SK-N-SH (cell line): ENCODE measurements around the gene BEST1. TPM values are rescaled to one million over a fixed set of nuclear protein-coding genes. Genes with fewer than 3 reads are reported as not detected.
A peak's percentile ranks its signal among the peaks of the same experiment; 100 is the strongest.

Experiments
- CTCF ChIA-PET: fragments of 300-600, 350-600 bp; formaldehyde crosslinking; extraction: SDS; loops from one replicate; lab custom pipeline; 2021; lab: Yijun Ruan, JAX
- POLR2A ChIA-PET: fragments of 350-600 bp; sonication (Branson Sonifier 250); formaldehyde crosslinking; extraction: SDS; loops from one replicate; lab custom pipeline; 2020; ENCODE audit warnings: antibody characterized with exemption, inconsistent platforms; lab: Yijun Ruan, JAX
- DNase-seq: peaks from one replicate; pipeline ENCODE4 v3.0.0; 2012
- H2AFZ ChIP-seq: fragments of 200-600 bp; sonication (generic); 2 replicates; pipeline ENCODE4 v1.8.1; 2016; ENCODE audit warnings: antibody characterized with exemption, mild to moderate bottlenecking, low read depth
- H3F3A ChIP-seq: fragments of 200-600 bp; sonication (generic); replicated peaks from 2 replicates; pipeline ENCODE3; 2016; ENCODE audit warnings: antibody characterized with exemption, mild to moderate bottlenecking; ENCODE audit not compliant: insufficient read depth
- H3K27ac ChIP-seq, 2 experiments: fragments of 200-500 bp in 1 of 2; fragments of 200-600 bp in 1 of 2; sonication (Bioruptor generic) in 1 of 2; sonication (generic), shearing (Covaris generic) in 1 of 2; 2 replicates each; pipeline versions ENCODE4 v1.5.1 to v1.6.1; 2014 to 2016; ENCODE audit warnings: low read depth in 2 of 2, inconsistent platforms in 1 of 2, low read length in 1 of 2, mild to moderate bottlenecking in 1 of 2, mixed read lengths in 1 of 2
- H3K27me3 ChIP-seq: fragments of 200-600 bp; sonication (generic), shearing (Covaris generic); 2 replicates; pipeline ENCODE4 v1.6.1; 2016; ENCODE audit warnings: mixed run types; ENCODE audit not compliant: insufficient read depth
- H3K36me3 ChIP-seq, 2 experiments: fragments of 200-500 bp in 1 of 2; fragments of 200-600 bp in 1 of 2; sonication (Bioruptor generic) in 1 of 2; sonication (generic) in 1 of 2; replicated peaks in 1 of 2; 2 replicates each; pipeline versions ENCODE3 to v1.5.1; 2014 to 2016; ENCODE audit warnings: low read length in 1 of 2, mild to moderate bottlenecking in 1 of 2; ENCODE audit not compliant: insufficient read depth in 2 of 2, control insufficient read depth in 1 of 2
- H3K4me1 ChIP-seq, 2 experiments: fragments of 200-500 bp in 1 of 2; fragments of 200-600 bp in 1 of 2; sonication (Bioruptor generic) in 1 of 2; sonication (generic), shearing (Covaris generic) in 1 of 2; 2 replicates each; pipeline versions ENCODE4 v1.5.1 to v1.6.1; 2014 to 2016; ENCODE audit warnings: low read depth in 1 of 2, low read length in 1 of 2, mixed run types in 1 of 2; ENCODE audit not compliant: insufficient read depth in 2 of 2, control insufficient read depth in 1 of 2
- H3K4me2 ChIP-seq: fragments of 200-600 bp; sonication (generic), shearing (Covaris generic); 2 replicates; pipeline ENCODE4 v1.6.1; 2017; ENCODE audit warnings: mixed run types
- H3K4me3 ChIP-seq, 2 experiments: fragments of 200-500 bp in 1 of 2; fragments of 200-600 bp in 1 of 2; sonication (Bioruptor generic) in 1 of 2; sonication (generic), shearing (Covaris generic) in 1 of 2; 2 replicates each; pipeline versions ENCODE4 v1.5.1 to v1.8.1; 2014 to 2016; ENCODE audit warnings: low read depth in 2 of 2, inconsistent platforms in 1 of 2, low read length in 1 of 2, mild to moderate bottlenecking in 1 of 2, mixed read lengths in 1 of 2, moderate library complexity in 1 of 2
- H3K79me2 ChIP-seq: fragments of 200-600 bp; sonication (generic); 2 replicates; pipeline ENCODE4 v1.8.1; 2017; ENCODE audit warnings: mild to moderate bottlenecking; ENCODE audit not compliant: insufficient read depth
- H3K9ac ChIP-seq: fragments of 200-600 bp; sonication (generic); 2 replicates; pipeline ENCODE4 v1.6.1; 2017; ENCODE audit warnings: mixed run types
- H3K9me2 ChIP-seq: fragments of 200-600 bp; sonication (generic); 2 replicates; pipeline ENCODE4 v1.6.1; 2017; ENCODE audit warnings: mixed run types
- H3K9me3 ChIP-seq: fragments of 200-600 bp; sonication (generic); 2 replicates; pipeline ENCODE4 v1.6.1; 2017; ENCODE audit warnings: mixed run types, mild to moderate bottlenecking, moderate library complexity
- H4K20me1 ChIP-seq: fragments of 200-600 bp; sonication (generic); 2 replicates; pipeline ENCODE4 v1.6.1; 2017; ENCODE audit warnings: mild to moderate bottlenecking, mixed run types; ENCODE audit not compliant: insufficient read depth
- CHD2 ChIP-seq: fragments of 150-350 bp; IDR thresholded peaks from 2 replicates; pipeline ENCODE4 v1.6.1; 2018; ENCODE audit warnings: low read length; ENCODE audit not compliant: partially characterized antibody
- EP300 ChIP-seq, 2 experiments: IDR thresholded peaks; 2 replicates each; pipeline versions ENCODE4 v1.4.0 to v1.6.1; 2012; ENCODE audit warnings: borderline replicate concordance in 1 of 2, low read depth in 1 of 2, low read length in 1 of 2
- FOSL2 ChIP-seq: IDR thresholded peaks from 2 replicates; pipeline ENCODE4 v1.4.0; 2012; ENCODE audit warnings: low read depth, mild to moderate bottlenecking, moderate library complexity, borderline replicate concordance
- FOXJ3 ChIP-seq: sonication (generic); formaldehyde crosslinking; IDR thresholded peaks from 2 replicates; pipeline ENCODE4 v1.5.1; 2020; ENCODE audit warnings: mild to moderate bottlenecking, missing genetic modification reagents
- FOXM1 ChIP-seq: IDR thresholded peaks from 2 replicates; pipeline ENCODE4 v1.4.0; 2012; ENCODE audit warnings: low read depth, mild to moderate bottlenecking
- GATA2 ChIP-seq: sonication (generic); formaldehyde crosslinking; IDR thresholded peaks from 2 replicates; pipeline ENCODE4 v1.5.0; 2020; ENCODE audit warnings: mild to moderate bottlenecking, missing genetic modification reagents
- MXI1 ChIP-seq: IDR thresholded peaks from 2 replicates; pipeline ENCODE4 v1.6.1; 2012; ENCODE audit warnings: mild to moderate bottlenecking, low read depth, low read length, improper control_type of control experiment
- NFIC ChIP-seq: IDR thresholded peaks from 2 replicates; pipeline ENCODE4 v1.4.0; 2012; ENCODE audit warnings: borderline replicate concordance
- RAD21 ChIP-seq: IDR thresholded peaks from 2 replicates; pipeline ENCODE4 v1.6.1; 2012; ENCODE audit warnings: mild to moderate bottlenecking, low read length
- RCOR1 ChIP-seq: fragments of 150-350 bp; IDR thresholded peaks from 2 replicates; pipeline ENCODE4 v1.6.1; 2017; ENCODE audit warnings: antibody characterized with exemption, low read length
- RFX5 ChIP-seq: IDR thresholded peaks from 2 replicates; pipeline ENCODE4 v1.6.1; 2012; ENCODE audit warnings: mild to moderate bottlenecking, improper control_type of control experiment, low read length
- TEAD4 ChIP-seq: IDR thresholded peaks from 2 replicates; pipeline ENCODE4 v1.4.0; 2012; ENCODE audit warnings: mild to moderate bottlenecking, borderline replicate concordance; ENCODE audit not compliant: insufficient read depth
- YY1 ChIP-seq: IDR thresholded peaks from 2 replicates; pipeline ENCODE4 v1.4.0; 2012; ENCODE audit warnings: low read depth, mild to moderate bottlenecking
- WGBS: methylation state at CpG from one replicate; pipeline ENCODE4 v1.1.6; 2017; ENCODE audit warnings: low lambda C conversion rate; 5-methylcytosine and 5-hydroxymethylcytosine counted together
- polyA plus RNA-seq, 3 experiments: library from polyadenylated mRNA; depleted of rRNA; stranded (reverse); fragments of >200 nt; gene quantifications; 2 replicates each; pipeline ENCODE4 v1.2.3, GENCODE V29; 2012
- TF ChIP-seq, protein P1 (sequence below): IDR thresholded peaks from 2 replicates; pipeline ENCODE4; 2012
- TF ChIP-seq, protein P2 (sequence below): fragments of 200-600 bp; sonication (generic); IDR thresholded peaks from 2 replicates; pipeline ENCODE4 v1.6.1; 2017; ENCODE audit warnings: antibody characterized with exemption, mild to moderate bottlenecking, moderate library complexity
- TF ChIP-seq, protein P3 (sequence below): IDR thresholded peaks from 2 replicates; pipeline ENCODE4 v1.4.0; 2012; ENCODE audit warnings: low read depth, borderline replicate concordance
- TF ChIP-seq, protein P4 (sequence below): fragments of 150-350 bp; IDR thresholded peaks from 2 replicates; pipeline ENCODE4 v1.6.1; 2016; ENCODE audit warnings: mild to moderate bottlenecking, low read depth, low read length

The BEST1 gene
- polyA plus RNA-seq, 1 of the 3 experiments (the other 2 are of a cell fraction), result 0.30 TPM

DNA sequence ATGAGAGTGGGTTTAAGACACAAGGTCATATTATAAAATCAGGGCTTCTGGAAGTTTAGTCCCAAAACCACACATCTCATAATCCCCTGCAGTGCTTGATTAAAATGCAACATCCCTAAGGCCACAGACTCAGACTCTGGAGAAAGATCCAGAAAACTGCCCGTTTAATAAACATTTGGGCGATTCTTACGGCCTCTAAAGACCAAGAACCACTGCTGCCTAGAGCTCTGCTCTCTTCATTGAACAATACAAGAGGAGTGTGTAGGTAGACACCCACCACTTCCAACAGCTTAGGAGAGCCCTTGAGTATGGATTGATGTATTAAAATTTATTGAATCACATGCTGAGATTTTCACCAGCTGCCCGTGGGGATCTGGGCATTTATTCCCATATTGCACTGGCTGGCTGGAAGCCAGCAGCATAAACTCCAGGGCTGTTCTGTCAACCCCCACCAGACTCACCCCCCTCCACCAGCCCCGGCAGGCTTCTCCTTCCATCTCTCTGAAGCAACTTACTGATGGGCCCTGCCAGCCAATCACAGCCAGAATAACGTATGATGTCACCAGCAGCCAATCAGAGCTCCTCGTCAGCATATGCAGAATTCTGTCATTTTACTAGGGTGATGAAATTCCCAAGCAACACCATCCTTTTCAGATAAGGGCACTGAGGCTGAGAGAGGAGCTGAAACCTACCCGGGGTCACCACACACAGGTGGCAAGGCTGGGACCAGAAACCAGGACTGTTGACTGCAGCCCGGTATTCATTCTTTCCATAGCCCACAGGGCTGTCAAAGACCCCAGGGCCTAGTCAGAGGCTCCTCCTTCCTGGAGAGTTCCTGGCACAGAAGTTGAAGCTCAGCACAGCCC is 749 bp upstream of the BEST1 start:
- peak overlapping the region; percentile 20; the same call in 1 of the 2 replicates for H3K4me2 ChIP-seq
- H3K4me1 ChIP-seq, result peaks cover 11 to 18% of the 10 kb centered on the region in 2 experiments; a peak in 2 of 4 replicates
- TF ChIP-seq EP300 (IDR thresholded peaks at IDR 0.05; ENCODE audit: borderline replicate concordance in 1 of 2, low read depth in 1 of 2, low read length in 1 of 2) (peak in 1 of 2 experiments; percentile 48; a peak in 2 of 4 replicates), GATA2 (CRISPR knock-in tag) (peak; percentile 45; the same call in 1 of the 2 replicates), CHD2 (peak; percentile 54), MXI1 (peak; percentile 47; the same call in 1 of the 2 replicates), RAD21 (no peak), RCOR1 (0 out of 2 replicates have a peak, but pooled peaks have one; percentile 44), RFX5 (peak; percentile 91)
- TF ChIP-seq, protein P1, sequence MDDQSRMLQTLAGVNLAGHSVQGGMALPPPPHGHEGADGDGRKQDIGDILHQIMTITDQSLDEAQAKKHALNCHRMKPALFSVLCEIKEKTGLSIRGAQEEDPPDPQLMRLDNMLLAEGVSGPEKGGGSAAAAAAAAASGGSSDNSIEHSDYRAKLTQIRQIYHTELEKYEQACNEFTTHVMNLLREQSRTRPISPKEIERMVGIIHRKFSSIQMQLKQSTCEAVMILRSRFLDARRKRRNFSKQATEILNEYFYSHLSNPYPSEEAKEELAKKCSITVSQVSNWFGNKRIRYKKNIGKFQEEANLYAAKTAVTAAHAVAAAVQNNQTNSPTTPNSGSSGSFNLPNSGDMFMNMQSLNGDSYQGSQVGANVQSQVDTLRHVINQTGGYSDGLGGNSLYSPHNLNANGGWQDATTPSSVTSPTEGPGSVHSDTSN, result peak; percentile 11; the same call in 1 of the 2 replicates
- TF ChIP-seq, protein P2, sequence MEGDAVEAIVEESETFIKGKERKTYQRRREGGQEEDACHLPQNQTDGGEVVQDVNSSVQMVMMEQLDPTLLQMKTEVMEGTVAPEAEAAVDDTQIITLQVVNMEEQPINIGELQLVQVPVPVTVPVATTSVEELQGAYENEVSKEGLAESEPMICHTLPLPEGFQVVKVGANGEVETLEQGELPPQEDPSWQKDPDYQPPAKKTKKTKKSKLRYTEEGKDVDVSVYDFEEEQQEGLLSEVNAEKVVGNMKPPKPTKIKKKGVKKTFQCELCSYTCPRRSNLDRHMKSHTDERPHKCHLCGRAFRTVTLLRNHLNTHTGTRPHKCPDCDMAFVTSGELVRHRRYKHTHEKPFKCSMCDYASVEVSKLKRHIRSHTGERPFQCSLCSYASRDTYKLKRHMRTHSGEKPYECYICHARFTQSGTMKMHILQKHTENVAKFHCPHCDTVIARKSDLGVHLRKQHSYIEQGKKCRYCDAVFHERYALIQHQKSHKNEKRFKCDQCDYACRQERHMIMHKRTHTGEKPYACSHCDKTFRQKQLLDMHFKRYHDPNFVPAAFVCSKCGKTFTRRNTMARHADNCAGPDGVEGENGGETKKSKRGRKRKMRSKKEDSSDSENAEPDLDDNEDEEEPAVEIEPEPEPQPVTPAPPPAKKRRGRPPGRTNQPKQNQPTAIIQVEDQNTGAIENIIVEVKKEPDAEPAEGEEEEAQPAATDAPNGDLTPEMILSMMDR, result no peak
- peaks cover 3% of the 10 kb centered on the region for H3F3A ChIP-seq
- no peaks in the 10 kb centered on the region for H3K9me3 ChIP-seq
- H3K27me3 ChIP-seq, result no peaks in the 10 kb centered on the region
- 33% methylated on average over 8 of the region's 9 CpGs for WGBS
- POLR2A ChIA-PET, result interaction anchor here (0.6 to 4.0 kb wide), 14 partner anchors 9 to 168 kb away, joined by 3 to 76 read pairs (median 6); partner anchors contain the start of genes FEN1, FTH1 and TMEM258
- H3K79me2 ChIP-seq, result no peaks in the 10 kb centered on the region
- CTCF ChIA-PET, result interaction anchor here (0.6 to 10.4 kb wide), 19 partner anchors 12 to 158 kb away, joined by 3 to 543 read pairs (median 5); partner anchors contain the start of genes FADS3, FEN1 and FTH1
- no peak overlapping the region for H3K9ac ChIP-seq
- H3K36me3 ChIP-seq, result no peaks in the 10 kb centered on the region
- H2AFZ ChIP-seq, result peak overlapping the region; percentile 60
- no peaks in the 10 kb centered on the region for H4K20me1 ChIP-seq
- peak overlapping the region; percentile 43 to 82 for H3K27ac ChIP-seq
- peak; percentile 93 for DNase-seq
- H3K4me3 ChIP-seq, result no peak overlapping the region
- no peaks in the 10 kb centered on the region for H3K9me2 ChIP-seq

DNA sequence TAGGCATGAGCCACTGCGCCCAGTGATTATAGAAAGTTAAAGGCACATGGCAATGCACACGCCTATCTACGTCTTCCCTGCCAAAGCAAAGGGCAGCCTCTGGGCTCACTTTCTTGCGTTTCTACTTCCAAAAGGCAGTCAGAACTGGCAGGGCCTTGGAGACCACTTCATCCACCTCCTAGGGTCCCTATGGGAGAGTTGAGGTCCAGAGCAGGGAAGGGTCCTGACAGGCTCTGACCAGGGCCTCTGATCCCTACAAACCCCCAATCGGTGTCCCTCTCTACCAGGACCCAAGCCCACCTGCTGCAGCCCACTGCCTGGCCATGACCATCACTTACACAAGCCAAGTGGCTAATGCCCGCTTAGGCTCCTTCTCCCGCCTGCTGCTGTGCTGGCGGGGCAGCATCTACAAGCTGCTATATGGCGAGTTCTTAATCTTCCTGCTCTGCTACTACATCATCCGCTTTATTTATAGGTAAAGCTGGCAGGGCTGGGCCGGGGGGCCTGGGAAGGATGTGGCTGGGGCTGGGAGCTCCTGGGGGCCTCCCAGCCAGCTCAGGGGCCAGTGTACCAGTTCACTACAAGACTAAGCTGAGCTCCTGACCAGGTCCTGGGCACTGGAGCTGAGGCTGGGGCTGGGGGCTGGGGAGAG is 1.5 kb downstream of the BEST1 start:
- Histone ChIP-seq H3K4me2 (no peak overlapping the region), H2AFZ (no peak overlapping the region), H3K4me1 (peaks cover 11 to 18% of the 10 kb centered on the region in 2 experiments; a peak in 2 of 4 replicates), H3K9ac (no peak overlapping the region), H3K79me2 (no peaks in the 10 kb centered on the region), H3K9me2 (no peaks in the 10 kb centered on the region), H3K27me3 (no peaks in the 10 kb centered on the region), H4K20me1 (no peaks in the 10 kb centered on the region), H3K27ac (no peak overlapping the region), H3K9me3 (no peaks in the 10 kb centered on the region), H3K36me3 (no peaks in the 10 kb centered on the region), H3K4me3 (no peak overlapping the region), H3F3A (peaks cover 3% of the 10 kb centered on the region)
- ChIA-PET POLR2A (interaction anchor here (1.1 to 4.0 kb wide), 3 partner anchors 12 to 136 kb away, joined by 4 to 76 read pairs (median 12); partner anchors contain the start of gene FTH1), CTCF (interaction anchor here (0.8 to 10.4 kb wide), 6 partner anchors 10 to 155 kb away, joined by 3 to 543 read pairs (median 6); no protein-coding TSS in a partner anchor)
- DNase-seq, result no peak
- WGBS, result 88% methylated on average over 11 of the region's 11 CpGs
- no peak for TF ChIP-seq FOSL2
- TF ChIP-seq EP300 (IDR thresholded peaks at IDR 0.05; ENCODE audit: borderline replicate concordance in 1 of 2, low read depth in 1 of 2, low read length in 1 of 2), result no peak
- no peak for TF ChIP-seq YY1
- TF ChIP-seq TEAD4, result no peak
- TF ChIP-seq, protein P3, sequence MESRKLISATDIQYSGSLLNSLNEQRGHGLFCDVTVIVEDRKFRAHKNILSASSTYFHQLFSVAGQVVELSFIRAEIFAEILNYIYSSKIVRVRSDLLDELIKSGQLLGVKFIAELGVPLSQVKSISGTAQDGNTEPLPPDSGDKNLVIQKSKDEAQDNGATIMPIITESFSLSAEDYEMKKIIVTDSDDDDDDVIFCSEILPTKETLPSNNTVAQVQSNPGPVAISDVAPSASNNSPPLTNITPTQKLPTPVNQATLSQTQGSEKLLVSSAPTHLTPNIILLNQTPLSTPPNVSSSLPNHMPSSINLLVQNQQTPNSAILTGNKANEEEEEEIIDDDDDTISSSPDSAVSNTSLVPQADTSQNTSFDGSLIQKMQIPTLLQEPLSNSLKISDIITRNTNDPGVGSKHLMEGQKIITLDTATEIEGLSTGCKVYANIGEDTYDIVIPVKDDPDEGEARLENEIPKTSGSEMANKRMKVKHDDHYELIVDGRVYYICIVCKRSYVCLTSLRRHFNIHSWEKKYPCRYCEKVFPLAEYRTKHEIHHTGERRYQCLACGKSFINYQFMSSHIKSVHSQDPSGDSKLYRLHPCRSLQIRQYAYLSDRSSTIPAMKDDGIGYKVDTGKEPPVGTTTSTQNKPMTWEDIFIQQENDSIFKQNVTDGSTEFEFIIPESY, result no peak
- TF ChIP-seq CHD2, result no peak
- no peak for TF ChIP-seq FOXM1
- TF ChIP-seq NFIC, result no peak
- no peak for TF ChIP-seq FOXJ3 (CRISPR knock-in tag)
- TF ChIP-seq, protein P4, sequence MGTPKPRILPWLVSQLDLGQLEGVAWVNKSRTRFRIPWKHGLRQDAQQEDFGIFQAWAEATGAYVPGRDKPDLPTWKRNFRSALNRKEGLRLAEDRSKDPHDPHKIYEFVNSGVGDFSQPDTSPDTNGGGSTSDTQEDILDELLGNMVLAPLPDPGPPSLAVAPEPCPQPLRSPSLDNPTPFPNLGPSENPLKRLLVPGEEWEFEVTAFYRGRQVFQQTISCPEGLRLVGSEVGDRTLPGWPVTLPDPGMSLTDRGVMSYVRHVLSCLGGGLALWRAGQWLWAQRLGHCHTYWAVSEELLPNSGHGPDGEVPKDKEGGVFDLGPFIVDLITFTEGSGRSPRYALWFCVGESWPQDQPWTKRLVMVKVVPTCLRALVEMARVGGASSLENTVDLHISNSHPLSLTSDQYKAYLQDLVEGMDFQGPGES, result no peak
